CD1c-positive myeloid dendritic cell (primary cell): ENCODE data around the gene DNAH17.
A peak's percentile ranks its signal among the peaks of the same experiment; 100 is the strongest.

Source experiments
- DNase-seq: peaks from one replicate; pipeline ENCODE4 v3.0.0-alpha.2; 2016; ENCODE audit errors: extremely low spot score

DNAH17 gene

DNA sequence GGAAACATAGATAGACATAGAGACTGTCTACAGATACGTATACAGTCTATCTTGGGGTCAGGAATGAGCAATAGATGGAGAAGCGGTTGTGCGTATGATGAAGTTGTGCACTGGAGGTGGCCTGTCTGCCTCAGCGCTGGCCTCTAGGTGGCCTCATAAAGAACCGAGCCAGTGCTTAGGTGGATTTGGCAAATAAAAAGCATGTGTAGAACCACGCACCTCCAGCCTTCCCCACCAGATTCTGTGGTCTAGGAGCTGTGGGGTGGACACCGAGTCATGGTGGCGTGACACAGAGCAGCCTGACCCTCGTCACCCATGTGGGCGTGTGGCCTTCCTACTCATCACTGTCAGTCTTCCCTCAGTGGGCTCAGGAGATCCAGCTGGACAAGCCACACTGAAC, 164.8 kb downstream of the DNAH17 start:
- peak; percentile 94 for DNase-seq

DNA sequence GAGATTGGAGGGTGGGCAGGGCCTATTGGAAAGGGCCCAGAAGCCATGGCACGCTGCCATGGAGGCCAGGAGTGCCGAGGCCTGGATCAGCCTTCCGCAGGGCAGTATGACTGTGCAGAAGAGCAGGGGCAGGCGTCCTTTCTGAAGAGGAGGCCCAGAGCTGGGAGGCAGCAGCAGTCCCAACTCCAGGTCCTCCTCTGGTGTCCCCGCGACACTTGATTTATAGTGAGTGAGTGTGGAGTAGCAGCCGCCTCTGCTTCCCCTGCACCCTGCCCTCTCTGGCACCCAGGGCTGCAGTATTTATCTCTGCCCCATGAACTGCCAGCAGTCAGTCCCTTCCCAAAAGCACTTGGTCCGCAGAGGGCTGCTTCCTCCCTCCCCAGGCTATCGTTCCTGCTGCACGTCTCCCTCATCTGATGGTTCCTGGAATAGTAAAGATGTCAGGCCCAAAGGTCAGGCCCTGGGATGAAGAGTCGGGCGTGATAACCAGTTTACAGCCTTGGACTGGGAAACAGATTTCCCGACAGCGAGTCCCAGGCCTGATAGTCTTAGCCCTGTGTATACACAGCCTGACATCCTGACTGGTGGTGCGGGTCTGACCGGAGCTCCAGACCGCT, 165.8 kb downstream of the DNAH17 start:
- DNase-seq = peak; percentile 54

DNA sequence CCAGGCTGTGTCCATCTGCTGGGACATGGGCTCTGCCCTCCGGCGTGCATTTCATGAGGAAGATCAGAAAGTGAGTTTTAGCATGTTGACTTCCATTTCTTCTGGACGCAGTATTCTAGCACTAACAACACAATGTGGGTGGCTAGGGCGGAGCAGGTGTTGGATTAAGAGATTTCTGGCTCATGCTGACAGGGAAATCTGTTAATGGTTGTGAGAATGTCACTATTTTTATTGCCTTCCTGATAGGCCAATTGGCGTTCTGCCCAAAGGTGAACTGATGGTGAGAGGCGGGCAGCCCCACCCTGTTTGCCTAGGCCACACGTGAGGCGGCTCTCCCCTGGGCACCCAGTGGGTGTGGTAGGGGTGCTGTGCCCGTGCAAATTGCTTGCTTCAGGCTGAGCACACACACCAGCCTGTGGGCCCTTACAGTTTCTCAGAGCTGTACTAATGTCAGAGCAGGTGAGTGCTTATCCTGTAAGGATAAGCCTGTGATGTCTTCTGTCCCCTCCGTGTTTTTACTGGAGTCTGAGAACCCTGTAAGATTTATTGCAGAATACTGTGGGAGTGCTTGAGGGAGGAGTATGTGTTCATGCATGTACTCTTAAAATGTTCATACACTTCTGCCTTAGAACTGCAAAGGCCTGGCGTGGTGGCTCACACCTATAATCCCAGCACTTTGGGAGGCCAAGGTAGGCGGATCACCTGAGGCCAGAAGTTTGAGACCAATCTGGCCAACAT, 167.8 kb downstream of the DNAH17 start:
- DNase-seq = no peak

DNA sequence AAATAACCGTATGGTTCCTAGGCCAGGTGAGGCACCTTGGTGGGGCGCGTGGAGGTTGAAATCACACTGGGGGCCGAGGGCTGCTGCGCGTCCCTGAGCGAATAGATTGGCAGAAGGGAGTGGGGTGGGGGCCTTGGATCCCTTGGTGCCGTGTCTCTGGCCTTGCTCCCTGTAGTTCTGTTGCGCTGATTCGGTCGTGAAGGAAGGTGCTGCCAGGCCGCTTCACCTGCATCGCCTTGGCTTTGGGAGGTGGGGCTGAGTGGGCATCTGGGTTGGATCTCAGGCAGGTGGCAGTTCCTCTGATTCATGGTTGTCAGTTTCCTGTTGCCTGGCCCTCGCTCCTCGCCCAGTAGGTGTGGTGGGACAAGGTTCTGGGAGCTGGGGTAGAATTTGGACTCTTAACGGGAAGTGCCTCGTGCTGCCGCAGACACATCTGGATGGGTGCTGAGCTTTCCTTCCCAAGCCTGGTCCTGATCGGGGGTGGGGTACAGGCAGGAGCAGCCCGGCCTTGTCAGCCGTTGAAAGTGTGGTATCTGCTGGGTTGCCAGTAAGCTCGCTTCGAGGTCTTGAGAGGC, 168.6 kb downstream of the DNAH17 start:
- DNase-seq = no peak

DNA sequence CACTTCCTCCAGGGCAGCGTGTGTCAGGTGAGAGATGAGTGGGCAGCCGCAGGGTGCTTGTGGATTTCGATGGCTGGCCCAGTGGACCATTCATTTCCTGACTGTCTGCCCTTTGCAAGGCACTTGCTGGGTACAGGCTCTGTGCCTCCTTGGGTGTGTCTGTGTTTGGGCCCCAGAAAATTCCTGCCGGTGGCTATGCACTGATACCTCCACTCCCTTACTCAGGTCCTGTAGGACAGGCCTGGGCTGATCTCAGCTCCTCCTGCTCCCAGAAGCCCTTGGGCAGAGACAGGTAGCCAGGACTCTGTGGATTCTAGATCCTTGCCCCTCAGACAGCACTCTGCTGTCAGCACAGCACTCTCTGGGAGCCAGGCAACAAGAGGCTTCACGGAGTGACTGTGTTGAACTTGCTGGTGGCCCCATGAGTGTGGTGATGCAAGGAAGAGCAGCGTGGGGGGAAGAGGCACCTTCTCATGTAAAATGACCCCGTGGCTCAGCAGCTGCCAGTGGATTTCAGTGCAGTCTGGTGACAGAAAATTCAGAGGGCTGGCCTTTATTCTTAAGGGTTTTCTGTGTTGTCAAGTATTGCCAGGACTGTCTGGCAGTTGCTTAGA, 169.7 kb downstream of the DNAH17 start:
- DNase-seq = no peak

DNA sequence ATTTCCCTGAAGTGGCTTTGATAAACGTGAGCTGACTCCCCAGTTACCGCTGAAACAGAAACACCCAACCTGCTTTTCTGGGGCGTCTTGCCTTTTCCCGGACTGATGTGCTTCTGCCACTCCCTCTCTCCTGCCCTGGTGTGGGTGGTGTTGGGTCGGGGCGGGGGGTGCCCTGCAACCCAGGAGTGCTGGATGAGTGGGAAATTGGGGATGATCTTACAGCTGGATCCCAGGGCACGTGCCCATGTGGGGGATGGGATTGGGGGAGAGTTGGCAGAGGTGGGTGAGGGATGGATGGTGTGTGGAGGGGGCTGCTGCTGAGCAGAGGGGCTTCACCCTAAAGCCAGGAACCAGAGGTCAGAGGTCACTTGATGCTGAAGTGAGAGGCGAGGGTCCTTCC, 170.3 kb downstream of the DNAH17 start:
- no peak for DNase-seq

DNA sequence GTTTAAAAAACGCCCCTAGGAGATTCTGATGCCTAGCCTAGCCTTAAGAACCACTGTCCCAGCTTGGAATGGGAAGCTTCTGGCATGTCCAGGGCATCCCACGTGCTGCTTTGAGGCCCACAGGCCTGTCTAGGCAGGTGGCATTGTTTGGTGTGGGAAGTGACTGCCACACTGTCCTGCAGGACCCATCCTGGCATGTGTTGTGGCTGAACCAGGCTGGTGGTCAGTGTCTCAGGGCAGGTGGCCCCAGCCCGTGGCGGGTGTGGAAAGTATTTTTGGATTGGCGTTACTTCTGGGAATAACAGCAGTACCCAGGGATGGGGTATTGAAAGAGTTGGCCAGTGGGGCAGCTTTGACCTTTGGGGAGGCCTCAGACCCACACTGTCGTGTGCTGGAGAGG, 170.8 kb downstream of the DNAH17 start:
- no peak for DNase-seq

DNA sequence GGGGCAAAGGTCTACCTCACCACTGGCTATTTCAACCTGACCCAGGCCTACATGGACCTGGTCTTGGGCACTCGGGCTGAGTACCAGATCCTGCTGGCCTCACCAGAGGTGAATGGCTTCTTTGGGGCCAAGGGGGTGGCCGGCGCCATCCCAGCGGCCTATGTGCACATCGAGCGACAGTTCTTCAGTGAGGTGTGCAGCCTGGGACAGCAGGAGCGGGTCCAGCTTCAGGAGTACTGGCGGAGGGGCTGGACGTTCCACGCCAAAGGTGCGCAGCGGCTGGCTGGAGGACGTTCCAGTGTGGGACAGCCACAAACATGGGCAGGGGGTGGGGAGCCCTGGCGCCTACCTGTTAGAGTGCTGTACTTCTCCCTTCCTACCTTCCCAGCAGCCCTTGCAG, 173.4 kb downstream of the DNAH17 start:
- DNase-seq = no peak

DNA sequence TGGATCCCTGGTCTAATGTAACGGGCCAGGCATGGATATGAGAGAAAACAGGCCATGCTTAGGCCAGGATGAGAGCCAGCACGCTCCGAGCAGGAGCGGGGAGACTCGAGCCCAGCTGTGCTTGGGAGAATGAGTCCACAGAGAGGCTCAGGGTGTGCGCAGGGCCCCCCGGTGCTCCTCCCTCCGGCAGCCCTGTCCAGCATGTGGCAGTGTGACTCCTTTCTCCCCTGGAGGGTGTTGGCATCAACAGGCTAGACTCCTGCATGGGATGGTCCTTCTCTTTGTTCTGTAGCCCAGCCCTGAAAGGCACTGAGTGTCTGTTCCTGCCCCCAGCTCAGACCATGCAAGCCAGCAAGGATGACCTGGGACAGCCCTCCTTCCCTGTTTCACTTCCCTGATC, 175.3 kb downstream of the DNAH17 start:
- DNase-seq = peak; percentile 43

DNA sequence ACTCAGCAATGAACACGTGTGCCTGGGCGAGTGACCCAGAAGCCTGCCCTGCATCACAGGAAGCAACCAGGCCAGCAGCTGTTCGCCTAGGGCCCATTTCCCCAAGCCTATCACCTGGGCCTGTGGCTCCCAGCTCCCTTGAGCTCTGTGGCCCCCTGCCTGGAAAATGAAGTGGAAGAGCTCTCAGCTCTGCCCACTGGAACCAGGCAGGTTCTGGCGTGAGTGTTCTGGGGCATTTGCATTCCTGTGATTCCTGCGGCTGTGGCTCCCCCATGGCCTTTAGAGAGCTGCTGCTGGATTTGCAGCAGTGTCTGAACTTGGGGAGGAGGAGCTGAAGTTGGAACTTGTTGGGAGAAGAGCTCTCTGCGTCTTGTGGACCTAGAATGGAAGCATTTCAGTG, 175.9 kb downstream of the DNAH17 start:
- no peak for DNase-seq

DNA sequence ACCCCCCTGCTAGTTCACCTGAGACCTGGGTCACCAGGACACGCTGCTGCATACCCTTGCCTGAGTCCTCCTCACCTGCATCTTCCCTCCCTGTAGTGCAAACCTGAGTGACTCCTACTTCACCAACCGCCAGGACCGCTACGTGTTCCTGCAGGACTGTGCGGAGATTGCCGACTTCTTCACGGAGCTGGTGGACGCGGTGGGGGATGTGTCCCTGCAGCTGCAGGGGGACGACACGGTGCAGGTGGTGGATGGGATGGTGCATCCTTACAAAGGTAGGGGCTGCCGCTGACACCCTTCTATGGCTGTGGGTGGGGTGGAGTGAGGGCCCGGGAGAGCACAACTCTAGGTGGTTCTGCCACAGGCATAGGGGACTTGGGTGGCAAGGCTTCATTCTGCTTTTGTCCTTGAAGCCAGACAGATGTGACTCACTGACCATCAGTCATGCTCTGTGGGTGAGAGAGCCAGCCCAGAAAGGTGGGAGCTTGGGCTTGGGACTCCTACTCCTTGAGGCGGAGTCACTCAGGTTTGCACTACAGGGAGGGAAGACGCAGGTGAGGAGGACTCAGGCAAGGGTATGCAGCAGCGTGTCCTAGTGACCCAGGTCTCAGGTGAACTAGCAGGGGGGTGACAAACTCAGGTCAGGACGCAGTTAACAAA, 176.5 kb downstream of the DNAH17 start:
- no peak for DNase-seq

DNA sequence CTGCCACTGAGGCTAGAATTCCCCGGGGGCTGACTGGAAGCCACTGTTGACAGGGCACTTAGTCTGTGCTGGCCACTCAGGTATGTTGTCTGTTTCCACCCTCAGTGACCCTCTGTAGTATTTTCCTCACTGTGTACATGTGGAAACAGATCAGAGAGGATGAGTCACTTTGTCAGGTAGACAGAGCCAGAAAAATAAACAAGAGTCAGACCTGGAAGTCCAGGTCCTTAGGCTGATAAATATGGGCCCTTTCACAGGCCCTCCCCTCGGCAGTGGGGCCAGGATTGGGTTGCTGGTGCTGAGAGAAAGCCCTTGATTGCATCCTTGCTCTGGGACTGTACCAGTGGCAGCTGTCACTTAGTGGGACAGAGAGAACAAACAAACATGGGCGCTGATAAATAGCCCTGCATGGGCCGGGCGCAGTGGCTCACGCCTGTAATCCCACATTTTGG, 177.5 kb downstream of the DNAH17 start:
- no peak for DNase-seq

DNA sequence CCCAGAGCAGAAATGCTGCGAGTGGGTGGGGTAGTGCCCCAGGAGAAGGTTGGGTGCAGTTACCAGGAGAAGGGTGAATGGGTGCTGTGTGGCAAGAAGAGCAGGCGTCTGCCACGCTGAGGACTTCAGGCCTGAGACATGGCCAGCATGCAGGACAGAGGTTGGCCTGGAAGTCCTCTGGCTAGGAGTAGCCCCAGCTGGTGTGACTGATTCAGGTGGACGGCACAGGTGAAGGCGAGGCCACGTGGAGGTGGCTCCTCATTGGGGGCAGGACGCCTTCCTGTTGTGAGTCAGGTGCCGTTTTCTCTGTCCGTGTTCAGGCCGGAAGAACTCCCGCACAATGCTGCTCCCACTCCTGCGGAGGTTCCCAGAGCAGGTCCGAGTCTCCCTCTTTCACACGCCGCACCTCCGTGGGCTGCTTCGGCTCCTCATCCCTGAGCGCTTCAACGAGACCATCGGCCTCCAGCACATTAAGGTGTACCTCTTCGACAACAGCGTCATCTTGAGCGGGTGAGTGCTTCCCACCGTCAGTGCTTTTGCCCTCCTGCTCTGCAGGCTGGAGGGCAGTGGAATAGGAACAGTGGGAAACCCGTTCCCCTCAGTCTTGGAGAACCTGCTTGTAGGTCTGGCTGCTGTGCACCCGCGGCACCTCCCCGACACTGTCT, 178.0 kb downstream of the DNAH17 start:
- no peak for DNase-seq

DNA sequence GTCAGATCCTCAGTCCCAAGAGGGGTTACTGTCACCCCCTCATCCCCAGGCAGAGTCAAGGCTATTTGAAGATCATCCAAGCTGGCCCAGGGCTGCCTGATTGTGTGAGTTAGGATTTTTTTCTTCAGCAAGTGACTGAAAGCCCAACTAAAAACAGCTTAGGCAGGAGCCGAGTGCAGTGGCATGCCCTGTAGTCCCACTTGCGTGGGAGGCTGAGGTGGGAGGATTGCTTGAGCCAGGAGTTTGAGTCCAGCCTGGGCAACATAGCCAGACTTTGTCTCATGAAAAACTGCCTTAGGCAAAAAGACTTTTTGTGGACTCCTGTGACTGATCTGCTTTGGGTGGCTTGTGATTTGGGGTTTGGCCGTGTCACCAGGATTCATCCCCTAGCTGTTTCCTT, 178.8 kb downstream of the DNAH17 start:
- no peak for DNase-seq

DNA sequence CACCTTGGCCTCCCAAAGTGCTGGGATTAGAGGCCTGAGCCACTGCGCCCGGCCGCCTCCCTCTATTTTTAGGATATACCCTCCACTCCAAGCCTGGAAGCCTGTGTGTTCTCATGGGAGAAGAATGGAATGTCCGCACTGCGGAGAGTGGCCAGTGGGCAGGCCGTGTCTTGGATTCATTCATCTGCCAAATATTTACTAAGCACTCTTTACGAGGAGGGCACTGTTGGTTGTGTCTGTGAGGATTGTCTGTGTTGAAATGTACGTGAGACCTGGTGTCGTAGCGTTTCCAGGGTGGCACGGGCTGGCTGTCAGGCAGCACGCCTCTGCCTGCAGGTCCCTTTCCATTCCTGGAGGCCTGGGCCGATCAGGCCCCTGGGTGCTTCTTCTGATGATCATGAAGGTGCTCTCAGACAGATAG, 179.5 kb downstream of the DNAH17 start:
- no peak for DNase-seq

DNA sequence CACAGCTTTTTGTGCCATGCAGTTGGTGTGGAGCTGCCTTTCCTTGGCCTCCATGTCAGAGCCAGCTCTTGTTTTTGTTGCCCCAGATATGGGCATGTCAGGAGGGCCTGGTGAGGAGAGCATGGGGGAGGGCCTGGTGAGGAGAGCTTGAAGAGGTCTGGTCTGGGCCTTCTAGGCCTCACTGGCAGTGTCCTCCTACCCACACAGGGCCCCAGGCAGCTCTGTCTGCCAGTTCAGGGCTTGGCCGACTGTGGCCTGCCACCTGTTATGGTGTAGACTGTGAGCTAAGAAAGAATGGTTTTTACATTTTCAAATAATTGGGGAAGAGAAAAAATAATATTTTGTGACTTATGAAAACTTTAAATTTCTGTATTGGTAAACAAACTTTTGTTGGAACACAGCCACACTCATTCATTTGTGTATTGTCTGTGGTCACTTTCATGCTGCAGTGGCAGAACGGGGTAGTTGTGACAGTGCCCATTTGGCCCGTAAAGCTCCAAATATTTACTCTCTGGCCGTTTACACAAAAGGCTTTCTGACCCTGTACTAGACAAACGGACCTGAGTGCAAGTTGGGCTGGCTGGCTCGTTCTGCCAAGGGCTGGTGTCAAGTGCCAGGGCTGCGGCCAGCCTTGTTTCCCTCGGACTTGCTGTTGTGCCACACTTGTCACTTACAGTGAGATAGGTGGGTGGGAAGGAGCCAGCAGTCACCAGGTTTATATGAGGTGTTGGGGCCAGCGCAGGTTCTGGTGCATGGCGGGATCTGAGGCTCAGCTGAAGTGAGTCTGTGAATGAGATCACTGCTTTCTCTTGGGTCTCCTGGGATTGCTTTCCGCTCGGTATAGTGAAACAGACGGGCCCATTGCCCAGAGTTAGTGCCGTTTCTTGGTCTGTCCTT, 180.5 kb downstream of the DNAH17 start:
- no peak for DNase-seq

DNA sequence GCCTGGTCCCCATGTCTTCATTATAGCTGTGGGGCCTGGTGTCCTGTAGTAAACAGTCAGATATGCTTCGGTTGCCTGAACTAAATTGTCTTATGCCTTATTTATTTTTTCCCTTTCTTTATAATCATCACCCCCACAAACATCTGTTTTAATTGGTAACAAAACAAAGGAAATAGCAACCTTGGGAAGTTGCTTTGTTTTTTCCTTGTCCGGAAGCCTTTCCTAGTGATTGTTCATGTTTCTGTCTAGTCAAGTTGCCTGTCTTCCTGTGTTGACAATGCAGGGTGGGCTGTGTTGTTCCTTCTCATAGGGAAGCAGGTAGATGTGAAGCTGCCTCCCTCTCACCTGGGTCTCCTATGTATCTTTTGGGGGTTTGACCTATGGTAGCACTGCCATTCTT, 182.0 kb downstream of the DNAH17 start:
- DNase-seq = no peak

DNA sequence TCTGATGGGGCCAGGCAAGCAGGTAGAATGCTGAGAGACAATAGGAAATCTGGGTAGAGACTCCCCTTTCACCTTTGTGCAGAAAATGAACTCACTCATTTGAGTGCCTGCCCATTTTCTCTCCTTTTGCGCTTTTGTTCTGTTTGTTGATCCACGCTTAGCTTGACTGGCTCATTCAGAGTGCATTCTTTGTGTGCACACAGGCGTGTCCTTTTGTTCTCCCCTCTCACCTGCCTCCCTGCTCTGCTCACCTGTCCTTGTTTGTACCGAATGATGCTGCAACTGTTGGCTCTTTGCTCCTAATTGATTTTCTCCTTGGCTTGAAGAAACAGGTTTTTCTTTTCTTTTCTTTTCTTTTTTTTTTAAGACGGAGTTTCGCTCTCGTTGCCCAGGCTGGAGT, 183.0 kb downstream of the DNAH17 start:
- no peak for DNase-seq

DNA sequence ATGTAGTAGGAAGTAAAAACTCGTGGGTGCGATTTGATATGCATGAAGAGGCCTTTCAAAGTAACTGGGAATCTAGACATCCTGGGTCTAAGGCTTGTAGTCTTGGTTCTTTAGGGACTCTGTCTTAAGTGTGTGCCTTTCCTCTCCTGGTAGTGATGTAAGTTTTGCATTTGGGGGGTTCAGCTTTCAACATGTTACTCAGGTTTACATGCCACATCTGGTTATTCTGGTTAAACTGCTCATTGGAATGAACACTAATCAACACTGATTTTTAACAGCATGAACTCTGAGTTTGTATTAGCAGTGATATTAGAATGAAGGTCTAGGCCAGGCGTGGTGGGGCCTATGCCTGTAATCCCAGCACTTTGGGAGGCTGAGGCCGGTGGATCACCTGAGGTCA, 183.6 kb downstream of the DNAH17 start:
- DNase-seq = no peak

DNA sequence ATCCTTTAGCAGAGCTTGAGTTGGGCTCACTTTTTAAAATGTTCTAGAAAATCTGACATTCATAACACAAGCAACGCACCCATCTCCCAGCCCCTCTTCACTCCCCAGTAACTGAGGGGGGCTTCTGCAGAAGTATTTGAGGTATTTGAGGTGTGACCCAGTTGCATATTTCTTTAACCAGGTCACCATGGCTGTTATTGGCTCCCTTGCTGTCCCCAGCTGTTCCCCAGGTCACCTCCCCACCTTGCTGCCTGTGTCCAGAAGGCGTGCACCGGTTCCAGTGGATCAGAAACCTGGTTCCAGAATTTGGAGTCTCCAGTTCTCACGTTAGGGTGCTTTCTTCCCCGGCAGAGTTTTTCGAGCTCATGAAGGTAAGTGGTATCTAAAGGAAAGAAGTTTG, 184.9 kb downstream of the DNAH17 start:
- no peak for DNase-seq

DNA sequence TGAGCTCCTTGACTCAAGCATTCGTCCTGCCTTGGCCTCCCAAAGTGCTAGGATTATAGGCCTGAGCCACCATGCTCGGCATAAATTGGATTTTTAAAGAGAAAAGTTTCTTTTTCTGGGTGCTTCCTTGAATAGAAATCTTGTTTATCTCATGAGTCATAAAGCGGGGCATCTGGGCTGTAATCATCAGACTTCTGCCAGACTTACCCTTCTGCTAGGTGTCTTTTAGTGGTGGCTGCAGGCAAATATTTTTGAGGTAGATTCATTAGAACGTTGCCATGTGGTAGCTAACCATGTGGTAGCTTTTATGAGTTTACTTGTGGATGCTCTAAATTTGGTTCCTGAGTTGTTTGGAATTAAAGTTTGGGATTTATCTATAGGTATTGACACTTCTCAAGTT, 185.4 kb downstream of the DNAH17 start:
- no peak for DNase-seq
